Measurements from ENCODE around the gene MARCHF6.
A peak's percentile ranks its signal among the peaks of the same experiment; 100 is the strongest.
"Not testable (repeated sequence)": the region's sequence is repeated elsewhere in the genome, so short reads cannot be mapped to it uniquely, and the experiment has no call there.

The MARCHF6 gene

GRCh38 chr5:10324518-10325370 is 28.8 kb upstream of the MARCHF6 start:
- no peak for DNase-seq

GRCh38 chr5:10328323-10328722 is 25.2 kb upstream of the MARCHF6 start:
- DNase-seq, result no peak

DNA sequence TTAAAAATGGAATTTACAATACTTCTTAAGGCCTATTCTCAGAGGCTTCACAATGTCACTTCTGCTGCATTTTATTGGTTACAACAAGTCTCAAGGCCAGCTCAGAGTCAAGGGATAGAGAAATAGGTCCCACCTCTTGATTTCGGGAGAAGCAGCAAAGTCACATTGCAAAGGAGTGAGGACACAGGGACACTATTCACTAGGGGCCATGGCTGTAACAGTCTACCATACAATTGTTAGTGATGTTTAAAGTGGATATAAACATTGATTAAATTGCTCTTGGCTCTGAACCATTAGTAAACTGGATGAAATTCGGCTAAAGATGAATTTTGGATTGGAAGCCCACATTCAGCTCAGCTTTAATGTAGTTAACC is 24.1 kb upstream of the MARCHF6 start:
- DNase-seq, result no peak

DNA sequence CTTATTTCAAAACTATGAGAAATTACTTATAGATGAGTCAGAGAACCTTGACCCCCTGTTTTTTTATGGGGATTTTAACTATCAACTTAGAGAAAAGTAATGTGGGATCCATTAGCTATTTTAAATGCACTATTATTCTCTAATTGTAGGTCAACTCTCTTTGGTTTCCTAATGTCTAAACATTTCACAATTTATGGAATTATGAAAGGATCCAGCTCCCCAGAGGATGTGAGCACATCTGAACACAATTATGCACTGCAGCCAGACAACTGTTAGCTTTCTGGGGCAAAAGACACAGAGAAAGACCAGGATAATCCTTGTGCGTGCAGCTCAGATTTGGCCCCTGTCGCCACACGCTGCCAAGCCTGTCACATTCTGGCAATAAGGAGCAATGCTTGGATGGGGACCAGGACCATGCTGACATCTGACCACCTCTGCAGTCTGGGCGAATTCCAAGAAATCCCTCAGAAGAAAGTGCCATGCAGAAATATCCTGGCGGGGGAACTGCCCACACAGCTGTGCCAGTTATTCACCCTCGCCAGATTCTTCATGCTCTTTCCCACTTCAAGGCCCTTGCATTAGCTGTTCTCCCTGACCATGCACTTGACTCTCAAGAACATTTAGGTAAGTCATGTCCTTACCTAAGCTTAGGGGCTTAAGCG is 23.5 kb upstream of the MARCHF6 start:
- no peak for DNase-seq

DNA sequence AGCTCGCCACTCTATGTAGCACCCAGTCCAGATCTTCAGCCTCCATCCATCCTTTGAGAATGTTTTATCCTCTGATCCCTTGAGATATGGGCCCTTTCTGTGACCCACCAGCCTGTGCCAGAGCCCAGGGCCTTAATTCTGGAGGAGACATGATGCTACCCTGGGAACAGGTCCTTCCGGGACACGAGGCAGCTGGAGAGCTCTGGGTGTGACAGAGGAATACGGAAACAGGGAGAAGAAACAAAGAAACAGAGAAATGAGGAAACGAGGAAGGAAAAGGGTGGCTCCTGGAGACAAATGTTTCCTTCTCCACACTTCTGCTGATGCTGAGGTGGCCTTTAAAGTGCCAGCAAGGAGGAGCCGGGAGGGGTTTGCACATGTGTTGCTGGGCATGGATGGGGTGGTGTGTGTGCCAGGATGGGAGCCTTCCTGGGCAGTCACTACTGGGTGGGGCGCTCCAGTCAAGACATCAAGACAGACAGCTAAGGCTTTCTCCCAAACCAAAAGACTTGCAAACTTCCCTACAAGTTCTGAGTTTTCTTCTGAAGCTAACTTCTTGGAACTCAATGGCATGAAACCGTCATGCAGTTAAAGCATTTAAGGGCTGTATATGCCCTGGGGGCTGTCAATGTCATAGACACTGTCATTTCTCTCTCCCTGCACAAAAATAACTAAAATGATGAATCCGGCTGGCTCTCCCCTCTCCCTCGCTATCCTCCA is 22.8 kb upstream of the MARCHF6 start:
- no peak for DNase-seq

- no peak for DNase-seq
Observed at GRCh38 chr5:10331341-10331796, 22.1 kb upstream of the MARCHF6 start.

GRCh38 chr5:10332301-10332700 is 21.2 kb upstream of the MARCHF6 start:
- DNase-seq, result peak; percentile 18

DNA sequence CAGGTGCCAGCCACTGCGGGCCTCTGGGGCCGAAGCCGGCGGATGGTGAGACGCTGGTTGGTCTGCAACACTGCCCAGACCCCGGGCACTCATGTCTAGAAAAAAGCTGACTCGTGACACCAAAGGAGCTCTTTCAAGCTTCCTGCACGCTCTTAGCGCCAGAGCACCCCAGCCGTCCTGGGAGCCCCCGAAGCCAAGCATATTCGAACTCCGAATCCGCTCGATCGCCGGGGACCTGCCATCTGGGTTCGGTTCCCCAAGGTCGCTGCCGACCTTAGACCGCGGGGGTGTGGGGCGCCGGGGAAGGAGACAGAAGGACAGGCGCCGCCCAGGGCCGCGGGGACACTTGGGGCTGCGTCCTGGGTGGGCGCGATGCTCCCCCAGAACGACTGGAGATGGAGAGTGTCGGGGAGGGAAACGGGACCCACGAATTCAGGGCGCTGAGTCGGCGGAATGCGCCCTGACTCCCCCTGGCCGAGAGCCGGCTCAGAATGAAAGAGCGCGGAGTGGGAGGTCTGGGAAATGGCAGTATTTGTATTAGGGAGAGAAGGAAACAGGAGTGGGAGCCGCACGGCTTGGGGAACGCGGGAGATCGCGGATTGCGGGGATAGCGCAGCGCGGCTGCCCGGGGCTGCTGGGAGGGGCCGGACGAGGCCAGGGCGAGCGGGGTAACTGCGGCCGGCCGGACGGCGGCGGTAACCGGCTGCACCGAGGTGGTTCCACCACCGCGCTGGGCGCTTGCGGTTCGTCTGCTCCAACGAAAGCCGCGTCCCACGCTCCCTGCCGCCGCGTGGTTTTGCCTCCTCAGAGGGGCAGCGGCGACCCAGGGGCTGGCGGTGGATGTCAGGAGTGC is 20.1 kb upstream of the MARCHF6 start:
- DNase-seq, result peak; percentile 19

GRCh38 chr5:10334831-10335230 is 18.7 kb upstream of the MARCHF6 start:
- DNase-seq, result no peak

DNA sequence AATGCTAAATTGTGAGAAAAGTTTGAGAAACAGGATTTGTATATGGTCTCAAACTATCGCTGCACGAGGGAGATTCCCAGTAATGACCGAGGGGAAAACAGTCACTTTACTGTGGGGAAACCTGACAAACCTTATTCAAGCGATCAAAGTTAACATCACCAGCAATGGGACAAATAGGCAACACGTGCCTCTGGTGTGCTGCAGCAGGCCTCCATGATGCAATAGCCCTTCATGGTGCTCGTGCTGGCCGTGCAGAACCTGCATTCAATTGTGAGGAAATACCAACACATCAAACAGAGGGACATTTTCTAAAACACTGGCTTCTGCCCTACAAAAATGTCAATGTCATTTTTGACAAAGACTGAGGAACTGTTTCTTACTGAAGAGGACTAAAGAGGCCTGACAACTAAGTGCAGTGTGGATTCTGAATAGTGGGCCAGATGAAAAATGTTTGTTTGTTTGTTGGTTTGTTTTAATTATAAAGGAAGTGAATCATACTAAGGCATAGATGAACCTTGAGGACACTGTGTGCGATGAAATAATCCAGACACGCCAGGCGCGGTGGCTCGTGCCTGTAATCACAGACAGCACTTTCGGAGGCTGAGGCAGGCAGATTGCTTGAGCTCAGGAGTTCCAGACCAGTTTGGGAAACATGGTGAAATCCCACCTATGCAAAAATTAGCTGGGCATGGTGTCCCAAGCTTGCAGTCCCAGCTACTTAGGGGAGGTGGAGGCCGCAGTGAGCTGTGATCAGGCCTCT is 17.6 kb upstream of the MARCHF6 start:
- no peak for DNase-seq

DNA sequence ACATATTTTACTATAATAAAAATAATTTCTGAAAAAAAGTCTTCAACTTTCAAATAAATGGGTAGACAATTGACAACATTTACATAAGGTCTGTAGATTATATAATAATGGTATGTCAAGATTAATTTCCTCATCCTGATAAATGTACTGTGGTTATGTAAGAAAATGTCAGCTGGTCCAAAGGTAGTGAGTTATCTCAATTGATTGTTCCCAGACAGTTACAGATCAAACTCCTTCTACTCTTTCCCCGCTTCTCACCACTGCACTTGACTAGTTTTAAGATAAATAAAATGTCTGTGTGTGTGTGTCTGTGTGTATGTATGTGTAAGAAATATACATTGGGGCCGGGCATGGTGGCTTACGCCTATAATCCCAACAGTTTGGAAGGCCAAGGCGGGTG is 16.4 kb upstream of the MARCHF6 start:
- DNase-seq, result no peak

DNA sequence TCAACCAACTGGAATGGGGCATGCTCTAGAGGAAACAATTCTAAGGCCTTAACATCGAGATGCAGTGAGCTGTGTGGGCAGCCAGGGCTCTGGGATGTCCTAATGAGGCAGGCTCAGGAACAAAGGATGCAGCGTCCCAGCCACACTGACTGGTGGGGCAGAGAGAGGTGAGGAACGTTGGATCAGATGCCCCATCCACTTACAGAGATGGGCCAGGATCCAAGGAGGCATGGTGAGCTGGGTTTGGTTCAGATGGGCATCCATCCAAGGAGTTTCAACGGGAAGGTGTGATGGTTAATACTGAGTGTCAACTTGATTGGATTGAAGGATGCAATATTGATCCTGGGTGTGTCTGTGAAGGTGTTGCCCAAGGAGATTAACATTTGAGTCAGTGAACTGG is 15.5 kb upstream of the MARCHF6 start:
- DNase-seq, result no peak

- no peak for DNase-seq
Observed at GRCh38 chr5:10338686-10339057, 14.8 kb upstream of the MARCHF6 start.

DNA sequence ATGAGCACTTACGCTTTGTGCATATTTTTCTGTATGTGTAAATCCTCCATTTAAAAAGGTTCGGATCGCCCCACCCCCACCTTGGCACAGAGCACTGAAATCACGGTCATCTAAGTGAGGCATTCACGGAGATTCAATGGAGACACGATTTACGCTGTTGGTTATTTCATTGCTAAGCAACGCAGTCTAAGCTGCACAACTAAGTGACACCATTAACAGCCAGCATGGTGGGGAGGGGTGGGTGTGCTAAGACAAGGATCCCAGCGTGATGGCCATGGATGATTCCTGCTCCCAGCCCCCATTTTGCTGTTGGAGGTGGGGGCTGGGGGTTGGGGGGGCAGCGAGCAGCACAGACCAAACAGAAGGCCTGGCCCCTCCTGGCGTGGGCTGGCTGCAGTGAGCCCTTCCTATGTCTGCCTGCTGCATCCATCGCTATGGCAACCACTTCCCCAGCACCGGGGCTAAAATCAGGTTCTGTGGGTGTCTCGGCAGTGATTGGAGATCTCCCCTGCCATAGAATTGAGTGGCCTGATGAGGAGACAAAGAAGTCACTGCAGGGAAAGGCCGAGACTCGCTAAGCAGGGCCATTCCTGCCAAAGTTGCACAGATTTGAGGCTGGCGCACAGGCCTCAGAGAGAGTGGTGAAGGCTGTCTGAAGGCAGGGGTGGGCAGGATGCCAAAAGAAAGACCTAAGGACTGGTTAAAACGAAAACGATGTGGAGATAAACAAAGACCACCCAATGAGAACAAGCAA is 14.3 kb upstream of the MARCHF6 start:
- DNase-seq, result no peak

DNA sequence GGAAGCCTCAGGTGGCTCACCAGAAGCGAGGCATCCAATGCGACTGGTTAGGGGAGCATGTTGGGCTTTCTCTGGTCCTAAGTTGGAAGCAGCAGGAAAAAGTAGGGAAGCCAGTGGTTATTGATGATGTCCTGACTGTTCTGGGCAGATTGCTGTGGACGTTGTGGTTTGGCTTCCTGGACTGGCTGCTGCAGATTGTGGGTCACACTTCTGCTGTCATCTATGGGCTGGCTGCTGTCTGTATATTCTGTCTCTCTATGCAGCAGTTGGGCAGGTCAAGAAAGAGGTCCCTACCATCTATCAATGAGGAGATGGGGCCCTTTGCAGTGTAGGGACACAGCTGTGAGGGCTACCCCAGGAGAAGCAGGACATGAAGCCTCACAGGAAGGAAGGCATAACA is 13.5 kb upstream of the MARCHF6 start:
- no peak for DNase-seq

DNA sequence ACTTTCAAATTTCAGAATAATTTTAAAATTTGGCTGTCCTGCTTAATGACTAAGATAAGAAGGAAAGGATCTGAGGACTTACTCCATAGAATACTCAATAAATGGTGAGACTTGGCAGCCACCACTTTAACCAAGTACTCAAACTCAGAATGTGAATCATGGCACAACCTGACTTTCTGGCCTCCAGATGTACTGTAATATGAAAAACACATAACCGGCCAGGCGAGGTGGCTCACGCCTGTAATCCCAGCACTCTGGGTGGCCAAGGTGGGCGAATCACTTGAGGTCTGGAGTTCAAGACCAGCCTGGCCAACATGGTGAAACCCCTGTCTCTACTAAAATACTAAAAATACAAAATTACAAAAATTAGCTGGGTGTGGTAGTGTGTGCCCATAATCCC is 10.0 kb upstream of the MARCHF6 start:
- DNase-seq, result no peak

DNA sequence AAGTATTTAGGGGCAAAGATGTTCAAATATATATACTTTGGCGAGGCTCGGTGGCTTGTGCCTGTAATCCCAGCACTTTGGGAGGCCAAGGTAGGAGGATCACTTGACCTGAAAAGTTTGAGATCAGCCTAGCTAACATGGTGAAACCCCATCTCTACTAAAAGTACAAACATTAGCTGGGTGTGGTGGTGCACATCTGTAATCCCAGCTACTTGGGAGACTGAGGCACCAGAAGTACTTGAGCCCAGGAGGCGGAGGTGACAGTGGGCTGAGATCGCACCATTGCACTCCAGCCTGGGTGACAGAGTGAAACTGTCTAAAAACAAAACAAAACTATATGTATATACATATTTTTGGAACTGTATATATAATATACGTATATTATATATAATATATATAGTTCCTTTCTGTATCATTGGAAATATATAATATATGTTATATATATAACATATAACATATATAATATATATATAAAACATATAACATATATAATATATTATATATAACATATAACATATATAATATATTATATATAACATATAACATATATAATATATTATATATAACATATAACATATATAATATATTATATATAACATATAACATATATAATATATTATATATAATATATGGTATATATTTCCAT is 8.9 kb upstream of the MARCHF6 start:
- not testable (repeated sequence) for DNase-seq

- DNase-seq, result no peak
Observed at GRCh38 chr5:10348258-10348657, 5.2 kb upstream of the MARCHF6 start.

DNA sequence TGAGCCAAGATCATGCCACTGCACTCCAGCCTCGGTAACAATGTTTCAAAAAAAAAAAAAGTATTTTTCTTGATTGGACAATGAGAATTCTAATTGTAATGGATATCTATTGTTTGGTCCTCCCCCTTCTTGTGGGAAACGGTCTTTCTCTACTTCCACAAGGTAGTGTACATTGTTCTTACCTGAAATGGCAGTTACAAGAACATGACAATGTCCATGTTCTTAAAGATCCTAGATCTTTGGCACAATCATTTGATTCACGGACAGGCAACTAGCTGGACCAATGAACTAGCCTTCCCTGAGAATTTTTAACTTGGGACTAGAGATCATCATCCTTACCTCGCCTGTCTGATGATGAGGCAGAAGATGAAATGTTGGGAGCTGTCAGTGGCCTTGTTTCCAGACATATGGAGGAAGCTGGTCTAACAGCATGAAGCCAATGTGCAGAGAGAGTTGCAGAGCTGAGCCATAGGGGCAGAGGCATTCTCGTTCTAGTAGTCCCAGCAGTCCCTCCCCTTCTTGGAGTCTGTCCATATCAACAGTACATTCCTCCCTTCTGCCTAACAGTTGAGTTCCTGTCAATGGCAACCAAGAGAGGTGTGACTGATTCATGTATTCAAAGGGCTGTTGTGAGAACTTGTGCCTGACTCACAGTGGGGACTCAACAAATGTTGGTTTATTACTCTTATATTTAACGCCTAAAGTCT is 2.1 kb upstream of the MARCHF6 start:
- DNase-seq, result no peak

GRCh38 chr5:10351919-10352318 is 1.6 kb upstream of the MARCHF6 start:
- DNase-seq, result no peak

Measured in activated CD4-positive, alpha-beta T cell treated with anti-CD3 and anti-CD28 coated beads for 48 hours (primary cell).